Activated CD8-positive, alpha-beta memory T cell treated with anti-CD3 and anti-CD28 coated beads for 24 hours (primary cell): ENCODE measurements around the gene PLEKHS1.

ENCODE experiments used
- DNase-seq: peaks from one replicate; pipeline ENCODE4 v3.0.0-alpha.2; 2020

The PLEKHS1 gene

GRCh38 chr10:113751181-113751732 is at the start of gene PLEKHS1:
Gene PLEKHS1, plus strand, starts transcription at chr10:113751682. Its CDS starts 3,596 bp downstream, at chr10:113755278.
- DNase-seq, result no peak

GRCh38 chr10:113704637-113705343 is 46.7 kb upstream of the PLEKHS1 start:
- DNase-seq, result no peak

GRCh38 chr10:113705344-113705652 is 46.2 kb upstream of the PLEKHS1 start:
- no peak for DNase-seq

- DNase-seq, result no peak
Observed at GRCh38 chr10:113706623-113707022, 44.9 kb upstream of the PLEKHS1 start.

GRCh38 chr10:113708640-113709039 is 42.8 kb upstream of the PLEKHS1 start:
- no peak for DNase-seq

- no peak for DNase-seq
Observed at GRCh38 chr10:113709221-113709838, 42.2 kb upstream of the PLEKHS1 start.

- no peak for DNase-seq
Observed at GRCh38 chr10:113711142-113711541, 40.3 kb upstream of the PLEKHS1 start.

GRCh38 chr10:113712024-113712423 is 39.5 kb upstream of the PLEKHS1 start:
- no peak for DNase-seq

GRCh38 chr10:113712755-113713639 is 38.5 kb upstream of the PLEKHS1 start:
- DNase-seq, result no peak

- DNase-seq, result no peak
Observed at GRCh38 chr10:113713640-113713982, 37.9 kb upstream of the PLEKHS1 start.

- no peak for DNase-seq
Observed at GRCh38 chr10:113716109-113716910, 35.2 kb upstream of the PLEKHS1 start.

GRCh38 chr10:113718969-113719822 is 32.3 kb upstream of the PLEKHS1 start:
- DNase-seq, result no peak

GRCh38 chr10:113720386-113720785 is 31.1 kb upstream of the PLEKHS1 start:
- no peak for DNase-seq

- no peak for DNase-seq
Observed at GRCh38 chr10:113732160-113732881, 19.2 kb upstream of the PLEKHS1 start.

- no peak for DNase-seq
Observed at GRCh38 chr10:113732966-113733365, 18.5 kb upstream of the PLEKHS1 start.

- DNase-seq, result no peak
Observed at GRCh38 chr10:113733635-113734034, 17.8 kb upstream of the PLEKHS1 start.

GRCh38 chr10:113735913-113736312 is 15.6 kb upstream of the PLEKHS1 start:
- DNase-seq, result no peak

- DNase-seq, result no peak
Observed at GRCh38 chr10:113736576-113736975, 14.9 kb upstream of the PLEKHS1 start.

- no peak for DNase-seq
Observed at GRCh38 chr10:113739031-113739430, 12.5 kb upstream of the PLEKHS1 start.

GRCh38 chr10:113739577-113739976 is 11.9 kb upstream of the PLEKHS1 start:
- DNase-seq, result no peak

- DNase-seq, result no peak
Observed at GRCh38 chr10:113740850-113741249, 10.6 kb upstream of the PLEKHS1 start.
